ENCODE results near the gene MAK. TPM values are rescaled to one million over a fixed set of nuclear protein-coding genes. Genes with fewer than 3 reads are reported as not detected.
A peak's percentile ranks its signal among the peaks of the same experiment; 100 is the strongest.
"Not testable (repeated sequence)": the region's sequence is repeated elsewhere in the genome, so short reads cannot be mapped to it uniquely, and the experiment has no call there.

Gene MAK, protein sequence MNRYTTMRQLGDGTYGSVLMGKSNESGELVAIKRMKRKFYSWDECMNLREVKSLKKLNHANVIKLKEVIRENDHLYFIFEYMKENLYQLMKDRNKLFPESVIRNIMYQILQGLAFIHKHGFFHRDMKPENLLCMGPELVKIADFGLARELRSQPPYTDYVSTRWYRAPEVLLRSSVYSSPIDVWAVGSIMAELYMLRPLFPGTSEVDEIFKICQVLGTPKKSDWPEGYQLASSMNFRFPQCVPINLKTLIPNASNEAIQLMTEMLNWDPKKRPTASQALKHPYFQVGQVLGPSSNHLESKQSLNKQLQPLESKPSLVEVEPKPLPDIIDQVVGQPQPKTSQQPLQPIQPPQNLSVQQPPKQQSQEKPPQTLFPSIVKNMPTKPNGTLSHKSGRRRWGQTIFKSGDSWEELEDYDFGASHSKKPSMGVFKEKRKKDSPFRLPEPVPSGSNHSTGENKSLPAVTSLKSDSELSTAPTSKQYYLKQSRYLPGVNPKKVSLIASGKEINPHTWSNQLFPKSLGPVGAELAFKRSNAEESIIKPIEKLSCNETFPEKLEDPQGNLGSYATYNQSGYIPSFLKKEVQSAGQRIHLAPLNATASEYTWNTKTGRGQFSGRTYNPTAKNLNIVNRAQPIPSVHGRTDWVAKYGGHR
- total RNA-seq = under 0.01 and 0.09 TPM in 2 replicates

- DNase-seq = peak; percentile 81
Observed at GRCh38 chr6:10837995-10838793, at the start of gene MAK. Gene MAK (minus strand): TSS chr6:10838539. CDS start chr6:10830648, 7,891 bp downstream.

- peak; percentile 22 for DNase-seq
Observed at GRCh38 chr6:10886691-10887502, 48.6 kb upstream of the MAK start, which contains the start of gene SYCP2L. Gene SYCP2L (plus strand): TSS chr6:10887052. CDS start chr6:10887127, 75 bp downstream.

- DNase-seq = not testable (repeated sequence)
Observed at GRCh38 chr6:10886365-10886690, 48.0 kb upstream of the MAK start.

- no peak for DNase-seq
Observed at GRCh38 chr6:10884245-10884972, 46.1 kb upstream of the MAK start.

- DNase-seq = no peak
Observed at GRCh38 chr6:10883312-10884244, 45.2 kb upstream of the MAK start.

DNA sequence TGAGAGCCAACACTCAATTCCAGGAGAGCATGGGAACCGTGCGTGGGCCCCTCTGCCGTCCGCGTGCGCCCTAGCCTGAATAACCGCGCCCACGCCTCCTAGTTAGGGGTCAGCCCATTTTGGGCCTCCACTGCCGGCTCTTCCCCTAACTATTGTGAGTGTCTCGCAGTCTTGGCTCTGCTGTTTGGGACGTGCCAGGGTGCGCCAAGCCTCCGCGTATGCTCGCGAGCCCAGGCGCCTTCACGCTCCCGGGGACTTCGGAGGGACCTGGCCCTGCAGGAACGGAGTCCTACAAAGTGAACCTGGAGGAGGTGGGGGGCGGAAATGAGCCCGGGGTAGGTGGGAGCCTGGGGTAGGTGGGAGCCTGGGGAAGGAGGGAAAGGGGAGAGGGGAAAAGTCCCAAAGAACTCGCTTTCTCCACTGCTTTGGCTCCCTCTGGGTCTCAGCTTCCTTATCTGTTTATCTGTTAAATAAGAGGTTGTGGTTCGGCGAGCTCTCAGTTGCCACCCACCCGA is 44.4 kb upstream of the MAK start:
- no peak for DNase-seq

- DNase-seq = not testable (repeated sequence)
Observed at GRCh38 chr6:10882253-10882630, 43.9 kb upstream of the MAK start.

DNA sequence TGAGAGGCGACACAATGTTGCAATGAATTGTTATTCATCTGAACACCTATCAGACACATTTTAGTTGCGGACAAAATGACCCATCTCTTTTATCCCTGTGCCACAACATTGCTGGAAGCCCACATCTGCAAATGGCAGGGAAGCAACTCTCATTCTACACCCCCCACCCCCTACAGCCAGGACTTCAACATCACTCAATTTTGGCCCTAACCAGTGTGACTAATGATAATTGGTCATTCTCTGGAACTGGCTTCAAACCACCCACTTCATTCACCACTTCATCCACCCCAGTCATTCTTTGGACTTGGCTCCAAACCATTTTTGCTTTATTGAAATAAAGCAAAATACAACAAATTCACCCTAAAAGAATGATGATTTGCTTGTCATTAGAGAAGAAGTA is 42.0 kb upstream of the MAK start:
- DNase-seq = no peak

GRCh38 chr6:10877871-10878270 is 39.5 kb upstream of the MAK start:
- DNase-seq = no peak

- no peak for DNase-seq
Observed at GRCh38 chr6:10877012-10877411, 38.7 kb upstream of the MAK start.

DNA sequence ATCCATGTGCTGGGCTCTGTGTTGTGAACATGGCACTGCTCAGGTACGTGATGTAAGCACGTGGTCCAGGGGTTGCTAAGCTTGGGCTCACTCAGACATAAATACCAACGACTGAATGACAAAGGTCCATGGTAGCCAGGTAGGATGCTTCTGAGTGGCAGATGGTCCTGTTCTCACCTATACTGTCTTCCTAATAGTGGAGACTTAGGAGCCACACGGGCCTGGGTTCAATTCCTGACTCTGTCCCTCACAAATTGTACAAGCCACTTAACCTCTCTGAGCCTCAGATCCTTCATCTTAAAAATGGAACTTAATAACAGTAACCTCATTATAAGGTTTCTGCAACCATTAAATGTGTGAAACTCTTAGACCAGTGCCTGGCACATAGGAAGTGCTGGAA is 36.7 kb upstream of the MAK start:
- DNase-seq = no peak

- DNase-seq = no peak
Observed at GRCh38 chr6:10874207-10874606, 35.9 kb upstream of the MAK start.

DNA sequence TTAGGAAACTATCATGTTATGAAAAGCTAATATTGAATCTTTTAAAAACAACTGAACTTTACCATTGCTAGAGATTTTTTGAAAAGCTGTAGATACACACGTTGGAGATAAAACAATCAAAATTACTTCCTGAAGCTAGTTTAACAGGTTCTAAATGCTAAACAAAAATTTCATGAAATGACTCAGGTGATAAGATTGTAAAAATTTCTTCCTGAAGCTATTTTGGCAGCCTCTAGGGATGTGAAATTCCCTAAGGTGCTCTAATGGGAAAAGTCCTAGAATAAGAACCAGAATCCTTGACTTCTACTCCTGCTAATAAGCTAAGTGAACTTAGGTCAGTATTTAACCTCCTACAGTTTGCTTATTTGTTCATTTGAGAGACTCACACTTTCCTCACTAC is 35.0 kb upstream of the MAK start:
- DNase-seq = no peak

DNA sequence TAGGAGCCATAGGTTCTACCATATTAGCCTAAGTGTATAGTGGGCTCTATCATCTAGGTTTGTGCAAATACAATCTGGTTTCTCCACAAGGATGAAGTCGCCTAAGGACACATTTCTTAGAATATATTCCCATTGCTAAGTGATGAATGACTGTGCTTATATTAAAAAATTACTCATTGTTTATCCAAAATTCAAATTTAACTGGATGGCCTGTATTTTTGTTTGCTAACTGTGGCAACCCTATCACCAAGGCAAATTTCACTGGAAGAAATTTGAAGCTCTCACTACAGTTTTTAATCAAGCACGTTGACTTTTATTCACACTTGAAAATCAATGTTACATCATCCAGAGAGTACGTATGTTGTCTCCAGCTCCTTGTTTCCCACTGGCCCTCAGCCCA is 29.6 kb upstream of the MAK start:
- no peak for DNase-seq

DNA sequence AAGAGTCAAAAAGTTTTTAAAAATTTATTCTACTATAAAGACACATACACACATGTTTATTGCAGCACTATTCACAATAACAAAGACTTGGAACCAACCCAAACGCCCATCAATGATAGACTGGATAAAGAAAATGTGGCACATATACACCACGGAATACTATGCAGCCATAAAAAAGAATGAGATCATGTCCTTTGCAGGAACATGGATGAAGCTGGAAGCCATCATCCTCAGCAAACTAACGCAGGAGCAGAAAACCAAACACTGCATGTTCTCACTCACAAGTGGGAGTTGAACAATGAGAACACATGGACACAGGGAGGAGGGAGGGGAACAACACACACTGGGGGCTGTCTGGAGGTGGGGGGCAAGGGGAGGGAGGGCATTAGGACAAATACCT is 28.4 kb upstream of the MAK start:
- DNase-seq = not testable (repeated sequence)

DNA sequence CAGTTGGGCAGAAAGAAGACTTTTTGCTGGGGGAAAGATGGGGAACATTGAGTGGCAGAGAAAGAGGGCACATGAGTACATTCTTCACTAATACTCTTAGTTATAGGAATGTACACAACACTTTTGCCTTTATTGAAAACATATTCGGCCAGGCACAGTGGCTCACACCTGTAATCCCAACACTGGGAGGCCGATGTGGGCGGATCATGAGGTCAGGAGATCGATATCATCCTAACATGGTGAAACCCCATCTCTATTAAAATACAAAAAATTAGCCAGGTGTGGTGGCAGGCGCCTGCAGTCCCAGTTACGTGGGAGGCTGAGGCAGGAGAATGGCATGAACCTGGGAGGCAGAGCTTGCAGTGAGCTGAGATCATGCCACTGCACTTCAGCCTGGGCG is 24.7 kb upstream of the MAK start:
- not testable (repeated sequence) for DNase-seq

GRCh38 chr6:10862361-10862760 is 24.0 kb upstream of the MAK start:
- no peak for DNase-seq

GRCh38 chr6:10861086-10861485 is 22.7 kb upstream of the MAK start:
- DNase-seq = no peak

DNA sequence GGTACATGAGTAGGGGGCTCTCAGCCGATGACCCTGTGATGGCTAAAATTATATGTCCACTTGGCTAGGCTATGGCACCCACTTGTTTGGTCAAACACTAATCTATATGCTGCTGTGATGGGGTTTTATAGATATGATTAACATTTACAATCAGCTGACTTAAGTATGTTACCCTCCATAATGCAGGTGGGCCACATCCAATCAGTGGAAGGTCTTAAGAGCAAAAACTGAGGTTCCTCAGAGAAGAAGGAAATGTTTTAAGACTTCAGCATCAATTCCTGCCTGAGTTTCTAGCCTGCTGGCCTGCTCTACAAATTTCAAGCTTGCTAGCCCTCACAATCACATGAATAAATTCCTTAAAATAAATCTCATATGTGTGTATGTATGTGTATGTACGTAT is 18.9 kb upstream of the MAK start:
- DNase-seq = no peak

- DNase-seq = no peak
Observed at GRCh38 chr6:10854922-10855632, 16.7 kb upstream of the MAK start.

All from dermis blood vessel endothelial cell (primary cell).